NB4 (cell line): ENCODE measurements around the gene EPG5.

Experiments used
- CTCF ChIP-seq: IDR thresholded peaks from one replicate; pipeline ENCODE4 v1.5.1; 2012; ENCODE audit warnings: low read depth, low read length
- POLR2A ChIP-seq: IDR thresholded peaks from 2 replicates; pipeline ENCODE4 v1.6.1; 2011; ENCODE audit warnings: mild to moderate bottlenecking; ENCODE audit not compliant: insufficient read length; ENCODE audit errors: extremely low read depth

- TF ChIP-seq POLR2A (no peak), CTCF (no peak)
Observed at GRCh38 chr18:45847119-45847518, 120.0 kb downstream of the EPG5 start.
